ENCODE measurements around the gene WDR44. TPM values are rescaled to one million over a fixed set of nuclear protein-coding genes. Genes with fewer than 3 reads are reported as not detected.
A peak's percentile ranks its signal among the peaks of the same experiment; 100 is the strongest.

The WDR44 gene
- total RNA-seq, 1 donor from 2014 or later, result 14.6 TPM

DNA sequence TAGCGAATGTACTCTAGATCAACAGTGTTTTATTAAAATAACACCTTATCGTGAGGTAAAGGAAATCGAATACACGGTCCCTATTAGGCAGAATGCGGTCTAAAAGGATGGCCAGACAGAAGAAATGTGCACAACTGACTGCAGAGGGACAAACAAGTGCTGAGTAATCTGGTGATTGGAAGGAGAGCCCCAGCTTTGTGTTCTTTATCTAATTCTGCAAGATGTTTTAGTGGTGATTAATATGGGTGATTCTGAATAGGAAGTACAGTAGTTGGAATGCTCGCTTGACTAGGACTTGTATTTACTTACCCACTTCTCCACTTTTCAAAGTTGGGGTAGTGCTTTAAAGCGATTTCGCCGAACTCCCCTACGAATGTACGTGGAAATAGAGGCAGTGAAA is 1.2 kb downstream of the WDR44 start:
- no peaks in the 10 kb centered on the region for H3K36me3 Mint-ChIP-seq (ENCODE audit: unreplicated experiment)
- H3K27ac Mint-ChIP-seq (ENCODE audit: unreplicated experiment), result peak overlapping the region; percentile 89
- DNase-seq, result no peak
- TF ChIP-seq, protein P1, sequence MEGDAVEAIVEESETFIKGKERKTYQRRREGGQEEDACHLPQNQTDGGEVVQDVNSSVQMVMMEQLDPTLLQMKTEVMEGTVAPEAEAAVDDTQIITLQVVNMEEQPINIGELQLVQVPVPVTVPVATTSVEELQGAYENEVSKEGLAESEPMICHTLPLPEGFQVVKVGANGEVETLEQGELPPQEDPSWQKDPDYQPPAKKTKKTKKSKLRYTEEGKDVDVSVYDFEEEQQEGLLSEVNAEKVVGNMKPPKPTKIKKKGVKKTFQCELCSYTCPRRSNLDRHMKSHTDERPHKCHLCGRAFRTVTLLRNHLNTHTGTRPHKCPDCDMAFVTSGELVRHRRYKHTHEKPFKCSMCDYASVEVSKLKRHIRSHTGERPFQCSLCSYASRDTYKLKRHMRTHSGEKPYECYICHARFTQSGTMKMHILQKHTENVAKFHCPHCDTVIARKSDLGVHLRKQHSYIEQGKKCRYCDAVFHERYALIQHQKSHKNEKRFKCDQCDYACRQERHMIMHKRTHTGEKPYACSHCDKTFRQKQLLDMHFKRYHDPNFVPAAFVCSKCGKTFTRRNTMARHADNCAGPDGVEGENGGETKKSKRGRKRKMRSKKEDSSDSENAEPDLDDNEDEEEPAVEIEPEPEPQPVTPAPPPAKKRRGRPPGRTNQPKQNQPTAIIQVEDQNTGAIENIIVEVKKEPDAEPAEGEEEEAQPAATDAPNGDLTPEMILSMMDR (IDR thresholded peaks at IDR 0.05; ENCODE audit: partially characterized antibody, unreplicated experiment), result no peak
- H3K4me1 Mint-ChIP-seq (ENCODE audit: low read depth, unreplicated experiment), result peaks cover 3% of the 10 kb centered on the region
- H3K9me3 Mint-ChIP-seq (ENCODE audit: unreplicated experiment), result peaks cover 2% of the 10 kb centered on the region
- peak overlapping the region; percentile 94 for H3K4me3 Mint-ChIP-seq (ENCODE audit: unreplicated experiment)
- no peaks in the 10 kb centered on the region for H3K27me3 Mint-ChIP-seq (ENCODE audit: unreplicated experiment)

DNA sequence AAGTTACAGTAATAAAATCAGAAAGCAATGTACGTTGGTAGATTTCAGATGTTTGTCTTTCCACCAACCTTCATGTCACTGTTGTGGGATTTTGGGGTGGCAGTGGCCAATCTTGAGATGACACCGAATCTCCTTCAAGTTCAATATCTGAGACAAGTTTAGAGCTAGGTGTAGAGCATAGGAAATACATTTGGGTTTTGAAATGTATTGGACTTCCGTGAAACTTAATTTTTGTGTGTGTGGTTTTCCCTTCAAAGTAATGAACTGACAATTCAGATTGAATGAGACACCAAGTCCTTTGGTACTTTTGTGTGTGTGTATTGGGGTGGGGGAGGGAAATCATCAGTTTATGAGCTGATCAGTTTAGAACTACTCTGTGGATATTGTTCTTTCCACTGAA is 1.8 kb downstream of the WDR44 start:
- H3K9me3 Mint-ChIP-seq (ENCODE audit: unreplicated experiment), result peaks cover 2% of the 10 kb centered on the region

DNA sequence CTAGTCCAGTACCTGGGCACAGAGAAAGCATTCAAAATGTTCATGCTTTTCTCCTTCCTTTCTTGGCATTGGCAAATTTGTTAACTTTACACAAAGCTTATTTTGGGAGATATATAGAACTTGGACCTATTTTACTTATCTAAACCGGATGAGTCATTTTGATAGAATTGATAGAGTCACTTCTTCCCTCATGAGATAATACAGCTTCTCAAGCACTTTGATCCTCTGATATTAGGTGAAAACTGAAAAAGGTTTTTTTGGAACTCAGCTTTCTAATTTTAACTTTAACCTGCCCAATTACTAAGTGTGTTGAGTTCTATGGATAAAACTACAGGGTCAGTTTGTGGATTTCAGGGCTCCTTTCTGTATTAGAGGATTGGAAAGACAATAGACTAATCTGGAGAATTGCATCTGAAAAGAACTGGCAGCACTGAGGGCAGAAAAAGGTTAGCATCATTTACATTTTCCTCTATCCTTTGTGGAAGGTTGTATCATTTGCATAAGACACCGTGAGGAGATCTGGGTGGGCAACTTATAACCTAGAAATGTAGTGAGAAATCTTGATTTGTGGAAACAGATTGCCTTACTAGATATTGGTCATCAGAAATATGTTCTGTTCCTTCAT is 2.4 kb downstream of the WDR44 start:
- Mint-ChIP-seq H3K4me3 (ENCODE audit: unreplicated experiment) (peak overlapping the region; percentile 94), H3K36me3 (ENCODE audit: unreplicated experiment) (no peaks in the 10 kb centered on the region), H3K9me3 (ENCODE audit: unreplicated experiment) (peaks cover 2% of the 10 kb centered on the region), H3K27me3 (ENCODE audit: unreplicated experiment) (no peaks in the 10 kb centered on the region), H3K4me1 (ENCODE audit: low read depth, unreplicated experiment) (peaks cover 3% of the 10 kb centered on the region), H3K27ac (ENCODE audit: unreplicated experiment) (no peak overlapping the region)
- no peak for DNase-seq
- TF ChIP-seq, protein P1 (IDR thresholded peaks at IDR 0.05; ENCODE audit: partially characterized antibody, unreplicated experiment), result no peak

More for the DNA sequence above, 1.8 kb downstream of the WDR44 start:
- TF ChIP-seq, protein P1 (IDR thresholded peaks at IDR 0.05; ENCODE audit: partially characterized antibody, unreplicated experiment), result no peak
- Mint-ChIP-seq H3K27ac (ENCODE audit: unreplicated experiment) (no peak overlapping the region), H3K27me3 (ENCODE audit: unreplicated experiment) (no peaks in the 10 kb centered on the region), H3K4me1 (ENCODE audit: low read depth, unreplicated experiment) (peaks cover 3% of the 10 kb centered on the region), H3K36me3 (ENCODE audit: unreplicated experiment) (no peaks in the 10 kb centered on the region), H3K4me3 (ENCODE audit: unreplicated experiment) (peak overlapping the region; percentile 94)
- no peak for DNase-seq

DNA sequence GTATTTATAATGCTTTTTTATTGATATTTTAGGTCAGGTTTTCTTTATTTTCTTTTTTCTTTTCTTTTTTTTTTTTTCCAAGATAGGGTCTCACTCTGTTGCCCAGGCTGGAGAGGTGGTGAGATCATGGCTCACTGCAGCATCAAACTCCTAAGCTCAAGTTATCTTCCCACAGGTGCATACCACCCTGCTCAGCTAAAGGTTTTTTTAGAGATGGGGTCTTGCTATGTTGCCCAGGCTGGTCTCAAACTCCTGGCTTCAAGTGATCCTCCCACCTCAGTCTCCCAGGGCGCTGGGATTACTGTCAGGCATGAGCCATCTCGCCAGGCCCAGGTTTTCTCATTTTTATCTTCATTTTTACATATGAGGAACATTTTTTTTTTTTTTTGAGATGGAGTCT is 3.3 kb downstream of the WDR44 start:
- H3K9me3 Mint-ChIP-seq (ENCODE audit: unreplicated experiment), result peaks cover 2% of the 10 kb centered on the region
- no peaks in the 10 kb centered on the region for H3K27me3 Mint-ChIP-seq (ENCODE audit: unreplicated experiment)
- DNase-seq, result no peak
- H3K36me3 Mint-ChIP-seq (ENCODE audit: unreplicated experiment), result no peaks in the 10 kb centered on the region
- H3K4me3 Mint-ChIP-seq (ENCODE audit: unreplicated experiment), result no peak overlapping the region
- peaks cover 3% of the 10 kb centered on the region for H3K4me1 Mint-ChIP-seq (ENCODE audit: low read depth, unreplicated experiment)
- TF ChIP-seq, protein P1 (IDR thresholded peaks at IDR 0.05; ENCODE audit: partially characterized antibody, unreplicated experiment), result no peak
- no peak overlapping the region for H3K27ac Mint-ChIP-seq (ENCODE audit: unreplicated experiment)

DNA sequence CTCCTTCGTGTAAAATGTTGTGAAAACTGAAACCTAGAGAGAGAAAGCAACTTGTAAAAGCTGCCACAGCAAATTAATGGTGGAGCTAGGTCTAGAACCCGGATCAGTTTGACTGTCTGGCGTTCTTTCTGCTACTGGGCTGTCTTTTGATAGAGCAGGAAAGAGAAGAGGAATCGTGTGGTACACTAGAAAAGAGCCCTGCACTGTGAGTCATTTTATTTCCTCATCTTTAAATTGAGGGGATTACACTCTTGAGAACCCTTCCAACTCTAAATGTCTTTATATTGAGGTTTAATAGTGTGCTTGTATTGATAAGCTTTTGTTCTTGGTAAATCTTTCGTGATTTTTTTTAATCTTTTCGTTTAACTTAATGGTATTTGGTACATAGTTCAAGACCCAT is 4.3 kb downstream of the WDR44 start:
- DNase-seq, result no peak
- H3K9me3 Mint-ChIP-seq (ENCODE audit: unreplicated experiment), result peaks cover 2% of the 10 kb centered on the region
- H3K36me3 Mint-ChIP-seq (ENCODE audit: unreplicated experiment), result no peaks in the 10 kb centered on the region
- no peaks in the 10 kb centered on the region for H3K27me3 Mint-ChIP-seq (ENCODE audit: unreplicated experiment)
- H3K4me3 Mint-ChIP-seq (ENCODE audit: unreplicated experiment), result no peak overlapping the region
- TF ChIP-seq, protein P1 (IDR thresholded peaks at IDR 0.05; ENCODE audit: partially characterized antibody, unreplicated experiment), result no peak
- H3K27ac Mint-ChIP-seq (ENCODE audit: unreplicated experiment), result no peak overlapping the region
- peaks cover 3% of the 10 kb centered on the region for H3K4me1 Mint-ChIP-seq (ENCODE audit: low read depth, unreplicated experiment)

Measured in glutamatergic neuron (in vitro differentiated cells).